Trophoblast cell (in vitro differentiated cells and primary cell): ENCODE measurements around the gene GABRA4.

Source experiments
- DNase-seq, 2 donors: peaks; one replicate each; pipeline ENCODE4 v3.0.0-alpha.2; 2016
- H2AFZ ChIP-seq: 2 replicates; pipeline ENCODE4 v1.6.1; 2013; ENCODE audit warnings: low read length, moderate library complexity, mild to moderate bottlenecking; ENCODE audit not compliant: insufficient read depth, poor library complexity
- H2AK5ac ChIP-seq: 2 replicates; pipeline ENCODE4 v1.6.1; 2013; ENCODE audit warnings: mild to moderate bottlenecking, low read length
- H2BK120ac ChIP-seq: 2 replicates; pipeline ENCODE4 v1.6.1; 2013; ENCODE audit warnings: low read length, mild to moderate bottlenecking, moderate library complexity; ENCODE audit not compliant: insufficient read depth, poor library complexity
- H2BK12ac ChIP-seq: 2 replicates; pipeline ENCODE4 v1.6.1; 2013; ENCODE audit warnings: mild to moderate bottlenecking, low read length, moderate library complexity
- H2BK5ac ChIP-seq: 2 replicates; pipeline ENCODE4 v1.6.1; 2013; ENCODE audit warnings: low read length, low read depth, moderate library complexity, mild to moderate bottlenecking; ENCODE audit not compliant: poor library complexity
- H3K14ac ChIP-seq: 2 replicates; pipeline ENCODE4 v1.6.1; 2013; ENCODE audit warnings: mild to moderate bottlenecking, low read length
- H3K18ac ChIP-seq: 2 replicates; pipeline ENCODE4 v1.6.1; 2013; ENCODE audit warnings: mild to moderate bottlenecking, low read length
- H3K23ac ChIP-seq: 2 replicates; pipeline ENCODE4 v1.6.1; 2013; ENCODE audit warnings: low read length
- H3K27ac ChIP-seq: 2 replicates; pipeline ENCODE4 v1.5.1; 2013; ENCODE audit warnings: low read depth, mild to moderate bottlenecking, inconsistent platforms, low read length, moderate library complexity
- H3K27me3 ChIP-seq: 2 replicates; pipeline ENCODE4 v1.6.1; 2013; ENCODE audit warnings: inconsistent platforms, mild to moderate bottlenecking, low read length, moderate library complexity; ENCODE audit not compliant: insufficient read depth
- H3K36me3 ChIP-seq, 2 experiments: 1 replicate in 1 of 2; 2 replicates in 1 of 2; pipeline ENCODE4 v1.6.1; 2013; ENCODE audit warnings: low read length in 2 of 2, mild to moderate bottlenecking in 2 of 2, moderate library complexity in 1 of 2; ENCODE audit not compliant: insufficient read depth in 2 of 2, control insufficient read depth in 1 of 2
- H3K4ac ChIP-seq: 2 replicates; pipeline ENCODE4 v1.6.1; 2013; ENCODE audit warnings: low read depth, mild to moderate bottlenecking, low read length, moderate library complexity
- H3K4me1 ChIP-seq, 2 experiments: 1 replicate in 1 of 2; 2 replicates in 1 of 2; pipeline ENCODE4 v1.6.1; 2013; ENCODE audit warnings: low read length in 2 of 2, mild to moderate bottlenecking in 2 of 2, moderate library complexity in 1 of 2; ENCODE audit not compliant: insufficient read depth in 2 of 2, control insufficient read depth in 1 of 2
- H3K4me2 ChIP-seq: 2 replicates; pipeline ENCODE4 v1.6.1; 2013; ENCODE audit warnings: inconsistent platforms, mild to moderate bottlenecking, low read length, moderate library complexity
- H3K4me3 ChIP-seq: 2 replicates; pipeline ENCODE4 v1.5.1; 2013; ENCODE audit warnings: mild to moderate bottlenecking, low read depth, low read length, inconsistent platforms
- H3K79me1 ChIP-seq: one replicate; pipeline ENCODE4 v1.6.1; 2013; ENCODE audit warnings: low read length
- H3K79me2 ChIP-seq: 2 replicates; pipeline ENCODE4 v1.6.1; 2013; ENCODE audit warnings: low read length, mild to moderate bottlenecking; ENCODE audit not compliant: control insufficient read depth, insufficient read depth, poor library complexity
- H3K9ac ChIP-seq: 2 replicates; pipeline ENCODE4 v1.6.1; 2013; ENCODE audit warnings: mild to moderate bottlenecking, low read length
- H3K9me3 ChIP-seq: 2 replicates; pipeline ENCODE4 v1.6.1; 2013; ENCODE audit warnings: low read depth, mild to moderate bottlenecking, control low read depth, inconsistent platforms, low read length; ENCODE audit not compliant: insufficient read depth
- H4K12ac ChIP-seq: 2 replicates; pipeline ENCODE4 v1.6.1; 2013; ENCODE audit warnings: low read depth, mild to moderate bottlenecking, low read length, moderate library complexity
- H4K8ac ChIP-seq: 2 replicates; pipeline ENCODE4 v1.6.1; 2013; ENCODE audit warnings: low read depth, mild to moderate bottlenecking, low read length, moderate library complexity
- H4K91ac ChIP-seq: one replicate; pipeline ENCODE4 v1.6.1; 2013; ENCODE audit warnings: low read depth, mild to moderate bottlenecking, low read length, moderate library complexity
- WGBS: extraction: QIAGEN DNeasy Blood & Tissue Kit; methylation state at CpG from one replicate; pipeline ENCODE4 v1.1.7; 2013; ENCODE audit warnings: missing lambda C conversion rate; ENCODE audit not compliant: insufficient read length, insufficient coverage; ENCODE audit errors: extremely low coverage; 5-methylcytosine and 5-hydroxymethylcytosine counted together

The GABRA4 gene

GRCh38 chr4:47013373-47013772, 20.0 kb upstream of the GABRA4 start:
- Histone ChIP-seq H4K12ac (no peak overlapping the region), H3K9me3 (no peaks in the 10 kb centered on the region), H3K14ac (no peak overlapping the region), H2AK5ac (no peak overlapping the region), H4K8ac (no peak overlapping the region), H3K27me3 (no peaks in the 10 kb centered on the region), H3K36me3 (no peaks in the 10 kb centered on the region), H2BK120ac (no peak overlapping the region), H3K4me1 (peaks cover 0 to 1% of the 10 kb centered on the region in 2 experiments), H3K4me3 (no peak overlapping the region), H3K27ac (no peak overlapping the region), H2AFZ (no peak overlapping the region), H3K23ac (no peak overlapping the region), H3K79me1 (no peaks in the 10 kb centered on the region), H3K79me2 (no peaks in the 10 kb centered on the region), H3K18ac (no peak overlapping the region), H3K4me2 (no peak overlapping the region), H2BK12ac (no peak overlapping the region), H3K9ac (no peak overlapping the region), H4K91ac (no peak overlapping the region), H2BK5ac (no peak overlapping the region), H3K4ac (no peak overlapping the region)
- DNase-seq: no peak
- no CpG with 5 or more reads among the region's 3 CpGs for WGBS

- Histone ChIP-seq H4K91ac (no peak overlapping the region), H3K9me3 (no peaks in the 10 kb centered on the region), H3K79me2 (no peaks in the 10 kb centered on the region), H3K27ac (no peak overlapping the region), H3K14ac (no peak overlapping the region), H3K18ac (no peak overlapping the region), H3K36me3 (no peaks in the 10 kb centered on the region), H3K4me3 (no peak overlapping the region), H3K27me3 (no peaks in the 10 kb centered on the region), H3K79me1 (no peaks in the 10 kb centered on the region), H3K9ac (no peak overlapping the region), H4K12ac (no peak overlapping the region), H4K8ac (no peak overlapping the region), H3K4me1 (peaks cover 0 to 1% of the 10 kb centered on the region in 2 experiments), H2BK5ac (no peak overlapping the region), H2BK12ac (no peak overlapping the region), H3K4ac (no peak overlapping the region), H2AFZ (no peak overlapping the region), H3K23ac (no peak overlapping the region), H2AK5ac (no peak overlapping the region), H2BK120ac (no peak overlapping the region), H3K4me2 (no peak overlapping the region)
- no peak for DNase-seq
Observed at GRCh38 chr4:47012676-47013075, 19.3 kb upstream of the GABRA4 start.

GRCh38 chr4:47010912-47011446, 17.6 kb upstream of the GABRA4 start:
- Histone ChIP-seq H4K12ac (no peak overlapping the region), H3K9ac (no peak overlapping the region), H2AK5ac (no peak overlapping the region), H2BK120ac (no peak overlapping the region), H3K27me3 (no peaks in the 10 kb centered on the region), H3K4me2 (no peak overlapping the region), H3K9me3 (no peaks in the 10 kb centered on the region), H3K18ac (no peak overlapping the region), H3K4me3 (no peak overlapping the region), H3K23ac (no peak overlapping the region), H3K14ac (no peak overlapping the region), H2BK12ac (no peak overlapping the region), H2AFZ (no peak overlapping the region), H3K79me1 (no peaks in the 10 kb centered on the region), H4K8ac (no peak overlapping the region), H3K27ac (no peak overlapping the region), H3K4ac (no peak overlapping the region), H3K4me1 (peaks cover 0 to 1% of the 10 kb centered on the region in 2 experiments), H2BK5ac (no peak overlapping the region), H4K91ac (no peak overlapping the region), H3K79me2 (no peaks in the 10 kb centered on the region), H3K36me3 (no peaks in the 10 kb centered on the region)
- DNase-seq: no peak
- no CpG with 5 or more reads among the region's 2 CpGs for WGBS

GRCh38 chr4:47010347-47010911, 17.0 kb upstream of the GABRA4 start:
- no peak overlapping the region for H2BK5ac ChIP-seq
- H3K27ac ChIP-seq: no peak overlapping the region

More at GRCh38 chr4:47010347-47010911, 17.0 kb upstream of the GABRA4 start:
- Histone ChIP-seq H4K91ac (no peak overlapping the region), H2AK5ac (no peak overlapping the region), H3K4me2 (no peak overlapping the region), H2AFZ (no peak overlapping the region), H4K8ac (no peak overlapping the region), H3K79me1 (no peaks in the 10 kb centered on the region), H3K36me3 (no peaks in the 10 kb centered on the region), H3K4me3 (no peak overlapping the region), H3K18ac (no peak overlapping the region), H2BK120ac (no peak overlapping the region), H3K27me3 (no peaks in the 10 kb centered on the region), H2BK12ac (no peak overlapping the region), H3K23ac (no peak overlapping the region), H3K4me1 (peaks cover 0 to 1% of the 10 kb centered on the region in 2 experiments), H3K79me2 (no peaks in the 10 kb centered on the region), H3K14ac (no peak overlapping the region), H3K4ac (no peak overlapping the region), H3K9ac (no peak overlapping the region), H4K12ac (no peak overlapping the region), H3K9me3 (no peaks in the 10 kb centered on the region)
- no peak for DNase-seq
